Left lung (tissue), 10 donors: ENCODE results near the gene AUNIP. TPM values are rescaled to one million over a fixed set of nuclear protein-coding genes. Genes with fewer than 3 reads are reported as not detected.

Experiments used
- ATAC-seq: fragments of 200-7000 bp; cut with Tn5 transposase; one replicate; pipeline ENCODE4 v1.9.1; 2020; ENCODE audit warnings: moderate library complexity
- DNase-seq, 4 donors: peaks; one replicate each; pipeline ENCODE4 v3.0.0-alpha.2; 2013 to 2020
- H3K27ac ChIP-seq, 2 donors: fragments of 200-600 bp; sonication (generic) in 1 of 2; one replicate each; pipeline versions ENCODE4 v1.5.0 to v1.8.0; 2020 to 2021
- H3K27me3 ChIP-seq, 2 donors: fragments of 200-600 bp; sonication (generic) in 1 of 2; one replicate each; pipeline versions ENCODE4 v1.5.0 to v1.8.0; 2020 to 2021
- H3K36me3 ChIP-seq, 2 donors: fragments of 200-600 bp; sonication (generic) in 1 of 2; one replicate each; pipeline versions ENCODE4 v1.5.0 to v1.8.0; 2020 to 2021
- H3K4me1 ChIP-seq, 2 donors: fragments of 200-600 bp; one replicate each; pipeline ENCODE4 v1.8.0; 2021
- H3K4me3 ChIP-seq, 2 donors: fragments of 200-600 bp; sonication (generic) in 1 of 2; one replicate each; pipeline versions ENCODE4 v1.5.0 to v1.8.0; 2020 to 2021; ENCODE audit warnings: mild to moderate bottlenecking in 1 of 2
- H3K9me3 ChIP-seq, 2 donors: fragments of 200-600 bp; sonication (generic) in 1 of 2; one replicate each; pipeline versions ENCODE4 v1.5.0 to v1.8.0; 2020 to 2021
- CTCF ChIP-seq, 2 donors: fragments of 200-600 bp; sonication (generic) in 1 of 2; IDR thresholded peaks; one replicate each; pipeline versions ENCODE4 v1.5.0 to v1.8.0; 2021; ENCODE audit warnings: antibody characterized with exemption in 2 of 2
- intact Hi-C, 2 donors: fragments of 100-400 bp; cut with DNase I; formaldehyde crosslinking; loops; one replicate each; pipeline versions ENCODE4 v1.11.2 to v1.14.2; 2022
- polyA plus RNA-seq, 6 donors: library from polyadenylated mRNA; unstranded; fragments of 120-200 nt; gene quantifications; one replicate each; pipeline ENCODE4 v1.2.1, GENCODE V29; 2013; ENCODE audit not compliant: insufficient read length in 6 of 6
- total RNA-seq, 2 donors: library from RNA; stranded (reverse); fragmentation: NEBNext Ultra II Directional; extraction: Animal tissue kit (Norgen Biotek cat#: 25700); gene quantifications; one replicate each; pipeline ENCODE4 v1.2.1, GENCODE V29; 2021
- donor health status: DM: no; HTN: yes; CAD: no.
- donor health status: DM: no; HTN: no; CAD: no.

The AUNIP gene
- total and polyA plus RNA-seq, 8 donors: 0.97 to 3.1 (median 2.4) TPM

- H3K36me3 ChIP-seq: peaks cover 0 to 55% of the 10 kb centered on the region in 2 donors
Observed at GRCh38 chr1:25834894-25835293, 24.4 kb downstream of the AUNIP start.

GRCh38 chr1:25833158-25833557 is 26.1 kb downstream of the AUNIP start:
- intact Hi-C loops: no loop called here
- no peak for ATAC-seq
- H3K36me3 ChIP-seq: peaks cover 0 to 73% of the 10 kb centered on the region in 2 donors

More at GRCh38 chr1:25834894-25835293, 24.4 kb downstream of the AUNIP start:
- no peak for ATAC-seq
- H3K9me3 ChIP-seq: no peaks in the 10 kb centered on the region
- no peak for DNase-seq
- intact Hi-C loops: no loop called here
- H3K27ac ChIP-seq: no peak overlapping the region
- no peak overlapping the region for H3K4me3 ChIP-seq
- no peak for TF ChIP-seq CTCF (IDR thresholded peaks at IDR 0.05)
- no peaks in the 10 kb centered on the region for H3K4me1 ChIP-seq
- no peaks in the 10 kb centered on the region for H3K27me3 ChIP-seq

GRCh38 chr1:25832336-25833037 is 26.8 kb downstream of the AUNIP start:
- ATAC-seq: no peak
- no peaks in the 10 kb centered on the region for H3K9me3 ChIP-seq
- H3K36me3 ChIP-seq: peaks cover 0 to 79% of the 10 kb centered on the region in 2 donors
- no peak for DNase-seq
- no peaks in the 10 kb centered on the region for H3K4me1 ChIP-seq
- no peak overlapping the region for H3K27ac ChIP-seq
- intact Hi-C loops: no loop called here
- no peaks in the 10 kb centered on the region for H3K27me3 ChIP-seq
- TF ChIP-seq CTCF (IDR thresholded peaks at IDR 0.05): no peak
- no peak overlapping the region for H3K4me3 ChIP-seq

More at GRCh38 chr1:25833158-25833557, 26.1 kb downstream of the AUNIP start:
- no peak for DNase-seq
- H3K4me1 ChIP-seq: no peaks in the 10 kb centered on the region
- H3K27ac ChIP-seq: no peak overlapping the region
- H3K4me3 ChIP-seq: no peak overlapping the region
- no peaks in the 10 kb centered on the region for H3K9me3 ChIP-seq
- no peaks in the 10 kb centered on the region for H3K27me3 ChIP-seq
- TF ChIP-seq CTCF (IDR thresholded peaks at IDR 0.05): no peak

GRCh38 chr1:25831569-25832196 is 27.6 kb downstream of the AUNIP start:
- peak overlapping the region in 1 of 2 donors; percentile 33 for H3K27ac ChIP-seq
- DNase-seq (no peak), ATAC-seq (no peak)
- no peak for TF ChIP-seq CTCF (IDR thresholded peaks at IDR 0.05)
- H3K27me3 ChIP-seq: no peaks in the 10 kb centered on the region
- intact Hi-C loops: no loop called here
- no peaks in the 10 kb centered on the region for H3K9me3 ChIP-seq
- peaks cover 0 to 88% of the 10 kb centered on the region in 2 donors for H3K36me3 ChIP-seq
- no peak overlapping the region for H3K4me3 ChIP-seq
- no peaks in the 10 kb centered on the region for H3K4me1 ChIP-seq

- no peak overlapping the region for H3K4me3 ChIP-seq
- H3K9me3 ChIP-seq: no peaks in the 10 kb centered on the region
- intact Hi-C loops: no loop called here
- no peak for TF ChIP-seq CTCF (IDR thresholded peaks at IDR 0.05)
- H3K4me1 ChIP-seq: no peaks in the 10 kb centered on the region
- no peak overlapping the region for H3K27ac ChIP-seq
- no peak for ATAC-seq
- H3K36me3 ChIP-seq: peaks cover 0 to 88% of the 10 kb centered on the region in 2 donors
- no peaks in the 10 kb centered on the region for H3K27me3 ChIP-seq
- DNase-seq: no peak
Observed at GRCh38 chr1:25829046-25829445, 30.2 kb downstream of the AUNIP start.
